ELR (cell line): ENCODE measurements around the gene TNPO2.
A peak's percentile ranks its signal among the peaks of the same experiment; 100 is the strongest.

ENCODE experiments used
- DNase-seq: peaks from one replicate; pipeline ENCODE4 v3.0.0-alpha.2; 2015; ENCODE audit warnings: low read depth

Gene TNPO2

GRCh38 chr19:12676384-12676792 is 47.3 kb downstream of the TNPO2 start:
- peak; percentile 87 for DNase-seq

GRCh38 chr19:12675940-12676339 is 47.8 kb downstream of the TNPO2 start:
- DNase-seq, result no peak

- no peak for DNase-seq
These were observed 48.3 kb downstream of the TNPO2 start for GRCh38 chr19:12675399-12675798.

- DNase-seq, result no peak
These were observed 51.0 kb downstream of the TNPO2 start for GRCh38 chr19:12672744-12673143.

- DNase-seq, result no peak
These were observed 53.4 kb downstream of the TNPO2 start for GRCh38 chr19:12670159-12670928.

- DNase-seq, result peak; percentile 90
These were observed 54.2 kb downstream of the TNPO2 start for GRCh38 chr19:12669270-12670158.

- DNase-seq, result peak; percentile 86
These were observed 54.8 kb downstream of the TNPO2 start for GRCh38 chr19:12668932-12669269.

GRCh38 chr19:12668346-12668745 is 55.4 kb downstream of the TNPO2 start:
- DNase-seq, result no peak

- no peak for DNase-seq
These were observed 55.9 kb downstream of the TNPO2 start for GRCh38 chr19:12667731-12668302.

GRCh38 chr19:12666265-12667048 is 57.3 kb downstream of the TNPO2 start, which contains the start of the genes MAN2B1 and WDR83:
Gene MAN2B1, minus strand, starts transcription at chr19:12666742. Its CDS starts 41 bp downstream, at chr19:12666701.
Gene WDR83, plus strand, starts transcription at chr19:12666807. Its CDS starts 2,984 bp downstream, at chr19:12669791.
- peak; percentile 83 for DNase-seq

GRCh38 chr19:12665671-12666264 is 58.0 kb downstream of the TNPO2 start:
- peak; percentile 33 for DNase-seq

GRCh38 chr19:12665281-12665573 is 58.5 kb downstream of the TNPO2 start:
- DNase-seq, result no peak

GRCh38 chr19:12664406-12665280 is 59.1 kb downstream of the TNPO2 start:
- DNase-seq, result peak; percentile 39

- no peak for DNase-seq
These were observed 62.8 kb downstream of the TNPO2 start for GRCh38 chr19:12660980-12661379.

- no peak for DNase-seq
These were observed 65.8 kb downstream of the TNPO2 start for GRCh38 chr19:12657966-12658365.

GRCh38 chr19:12656899-12657571 is 66.7 kb downstream of the TNPO2 start:
- peak; percentile 19 for DNase-seq

- DNase-seq, result no peak
These were observed 68.2 kb downstream of the TNPO2 start for GRCh38 chr19:12655546-12655945.

- no peak for DNase-seq
These were observed 71.5 kb downstream of the TNPO2 start for GRCh38 chr19:12652219-12652618.

- no peak for DNase-seq
These were observed 73.8 kb downstream of the TNPO2 start for GRCh38 chr19:12649941-12650340.
